ENCODE results near the gene FLII.
A peak's percentile ranks its signal among the peaks of the same experiment; 100 is the strongest.

FLII gene

GRCh38 chr17:18259621-18260331 is 1.2 kb upstream of the FLII start:
- DNase-seq = no peak

DNA sequence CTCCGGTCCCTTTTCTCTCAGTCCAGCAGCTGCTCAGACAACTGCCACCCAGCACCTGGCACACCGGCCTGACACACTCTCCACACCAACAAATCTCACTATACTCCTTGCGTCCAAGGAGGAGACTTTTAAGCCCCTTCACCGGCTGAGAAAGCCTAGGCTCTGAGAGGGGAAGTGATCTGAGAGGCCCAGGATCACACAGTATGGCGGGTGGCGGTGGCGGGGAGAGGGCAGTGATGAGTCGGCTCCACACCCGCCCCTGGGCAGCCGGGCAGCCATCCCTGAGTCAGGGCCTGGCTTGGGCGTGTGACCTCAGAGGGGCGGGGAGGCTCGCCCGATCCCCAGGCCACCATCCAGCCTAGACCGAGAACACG is 569 bp downstream of the FLII start:
- DNase-seq = peak; percentile 61 to 62

DNA sequence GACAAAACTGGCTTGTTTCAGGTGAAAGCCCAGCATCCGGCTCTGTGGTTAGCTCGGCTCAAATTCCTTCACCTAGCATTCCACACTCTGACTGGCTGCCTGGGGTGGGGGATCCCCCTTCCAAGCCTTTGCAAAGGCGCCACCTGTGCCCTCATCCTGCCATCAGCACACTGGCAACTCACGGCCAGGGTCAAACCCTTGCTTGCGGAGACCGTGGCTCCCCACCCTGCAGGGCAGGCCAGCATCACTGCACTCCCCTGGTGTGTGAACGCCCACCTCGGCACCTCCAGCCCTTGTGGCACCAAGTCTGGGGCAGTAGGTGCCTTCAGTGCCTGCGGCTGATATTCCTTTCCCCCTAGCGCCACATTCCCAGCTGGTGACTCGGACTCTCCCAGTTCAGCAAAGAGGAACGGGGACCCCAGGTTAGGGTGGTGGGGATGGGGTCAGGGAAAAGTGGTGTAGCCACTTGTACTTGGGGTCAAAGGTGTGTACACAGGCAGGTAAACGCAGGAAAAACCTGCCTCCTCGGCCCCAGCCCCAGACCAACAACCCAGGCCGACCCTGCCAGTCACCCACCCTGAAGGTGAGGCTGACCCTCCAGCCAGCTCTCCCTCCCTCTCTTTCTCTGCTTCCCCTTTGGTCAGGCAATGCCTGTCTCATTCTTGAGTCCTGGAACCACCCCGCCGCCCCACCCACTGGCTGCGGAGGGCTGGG is 1.1 kb downstream of the FLII start:
- peak; percentile 36 to 38 for DNase-seq

- no peak for DNase-seq
These were observed 1.8 kb downstream of the FLII start for GRCh38 chr17:18256776-18257175.

DNA sequence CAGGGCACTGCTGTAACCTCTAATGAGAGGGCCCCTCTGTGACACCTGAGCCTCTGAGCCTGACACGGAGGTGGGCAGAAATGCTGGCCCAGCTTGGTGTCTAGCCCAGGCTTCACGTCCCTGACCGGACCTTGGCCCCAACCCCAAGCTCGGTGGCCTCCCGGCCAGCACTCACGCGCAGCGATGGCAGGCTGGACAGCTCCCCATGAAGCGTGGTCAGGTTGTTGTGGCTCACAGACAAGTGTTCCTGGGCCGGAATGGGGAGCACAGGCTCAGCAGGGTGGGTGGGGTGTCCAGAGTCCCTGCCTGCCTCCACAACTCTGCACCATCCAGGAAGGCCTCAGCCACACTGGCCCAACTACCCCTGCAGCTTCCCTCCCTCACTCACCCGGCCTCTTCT is 2.2 kb downstream of the FLII start:
- DNase-seq = no peak

GRCh38 chr17:18254888-18255649 is 3.5 kb downstream of the FLII start:
- no peak for DNase-seq

- DNase-seq = no peak
These were observed 4.4 kb downstream of the FLII start for GRCh38 chr17:18253947-18254821.

- DNase-seq = no peak
These were observed 5.2 kb downstream of the FLII start for GRCh38 chr17:18253187-18253884.

GRCh38 chr17:18252160-18252559 is 6.4 kb downstream of the FLII start:
- no peak for DNase-seq

DNA sequence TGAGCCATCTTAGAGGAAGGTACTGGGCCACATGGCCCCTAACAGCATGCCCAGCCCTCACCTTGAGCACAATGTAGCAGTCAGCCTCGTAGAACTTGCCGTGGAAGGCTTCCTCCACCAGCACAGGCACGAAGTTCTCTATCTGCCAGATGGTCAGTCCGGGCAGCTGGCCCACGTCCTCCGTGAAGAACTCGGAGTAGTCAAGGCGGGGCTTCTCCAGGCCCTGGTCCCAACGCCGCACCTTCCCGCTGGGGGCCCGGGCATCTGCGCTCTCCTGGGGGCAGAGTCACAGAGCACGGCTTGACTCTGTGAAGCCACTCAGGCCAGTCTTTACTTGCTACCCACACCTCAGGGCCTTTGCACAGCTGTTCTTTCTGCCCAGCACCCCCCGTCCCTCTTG is 7.3 kb downstream of the FLII start:
- DNase-seq = no peak

- no peak for DNase-seq
These were observed 7.8 kb downstream of the FLII start for GRCh38 chr17:18250708-18251107.

- no peak for DNase-seq
These were observed 8.3 kb downstream of the FLII start for GRCh38 chr17:18250259-18250658.

- no peak for DNase-seq
These were observed 9.7 kb downstream of the FLII start for GRCh38 chr17:18248811-18249210.

GRCh38 chr17:18248300-18248731 is 10.2 kb downstream of the FLII start:
- peak; percentile 64 to 68 for DNase-seq

DNA sequence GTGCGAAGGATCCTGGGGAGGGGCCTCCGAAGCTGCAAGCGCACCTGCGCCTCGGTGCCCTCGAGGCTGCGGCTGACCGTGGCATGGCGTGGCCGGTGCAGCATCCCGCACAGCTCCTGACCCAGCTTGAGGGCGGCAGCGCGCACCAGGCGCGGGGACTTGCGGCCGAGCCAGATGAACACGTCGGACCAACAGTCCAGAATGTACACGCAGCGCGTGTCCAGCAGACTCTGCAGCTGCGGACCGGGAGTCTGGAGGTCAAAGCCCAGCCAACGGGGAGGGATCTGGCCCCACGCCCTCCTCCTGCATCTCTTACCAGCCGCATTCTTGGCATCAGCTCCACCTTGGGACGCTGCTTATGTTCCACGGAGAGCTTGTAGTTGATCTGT is 10.9 kb downstream of the FLII start:
- no peak for DNase-seq

DNA sequence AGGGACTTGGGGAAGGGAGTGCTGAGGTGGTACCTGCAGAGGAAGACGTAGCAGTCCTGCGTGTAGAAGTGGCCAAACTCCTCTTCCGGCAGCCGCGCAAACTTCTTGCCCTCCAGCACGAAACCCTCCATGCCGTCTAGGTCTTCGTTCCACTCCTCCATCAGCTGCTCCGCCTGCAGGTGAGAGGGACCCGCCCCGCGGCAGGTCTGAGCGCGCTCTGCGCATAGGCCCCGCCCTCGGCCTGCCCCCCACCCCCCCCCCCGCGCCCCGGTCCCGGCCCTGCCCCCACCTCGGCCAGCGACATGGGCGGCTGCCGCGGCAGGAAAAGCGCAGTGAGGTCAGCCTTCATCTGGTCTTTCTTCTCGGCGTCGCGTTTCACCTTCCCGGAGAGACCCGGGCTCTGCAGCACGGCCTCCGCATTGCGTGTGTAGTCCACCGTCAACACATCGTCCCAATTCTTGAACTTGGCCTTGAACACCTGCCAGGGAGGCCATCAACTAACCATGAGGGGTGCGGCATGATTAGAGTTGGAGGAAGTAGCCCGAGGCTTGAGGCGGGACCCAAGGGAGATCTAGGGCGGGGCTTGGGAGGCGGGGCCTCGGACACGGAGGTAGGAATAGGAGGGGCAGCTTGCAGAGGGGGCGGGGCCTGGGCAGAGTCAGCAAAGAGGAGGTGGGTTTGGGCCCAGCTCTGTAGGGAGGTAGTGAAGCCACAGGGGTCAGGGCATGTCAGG is 11.5 kb downstream of the FLII start:
- peak; percentile 44 to 70 for DNase-seq

DNA sequence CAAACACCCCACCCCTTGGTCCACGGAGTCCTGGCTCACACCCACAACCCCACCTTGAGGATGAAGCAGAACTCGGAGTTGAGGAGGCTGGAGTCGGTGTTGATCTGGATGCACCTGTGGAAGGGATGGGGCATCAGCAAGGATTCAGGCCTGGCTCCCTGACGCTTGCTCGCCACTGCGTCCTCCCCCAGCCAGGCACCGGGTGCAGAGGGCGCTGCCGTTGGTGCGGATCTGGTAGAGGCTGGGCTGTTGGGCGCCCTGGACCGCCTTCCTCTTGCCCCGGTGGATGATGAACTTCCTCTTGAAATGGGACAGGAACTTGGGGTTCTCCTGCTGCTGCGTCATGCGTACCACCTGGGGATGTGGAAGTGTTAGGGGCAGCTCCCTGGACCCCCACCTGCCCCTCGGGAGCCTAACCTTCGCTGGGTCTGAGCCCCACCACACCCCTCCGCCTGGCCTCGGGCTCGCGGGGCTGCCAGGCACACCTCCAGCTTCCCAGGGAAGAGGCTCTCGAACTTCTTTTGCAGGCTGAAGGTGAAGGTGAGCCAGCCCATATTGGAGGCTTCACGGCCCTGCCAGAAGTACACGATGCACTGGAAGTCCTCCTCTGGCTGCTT is 12.3 kb downstream of the FLII start:
- no peak for DNase-seq

DNA sequence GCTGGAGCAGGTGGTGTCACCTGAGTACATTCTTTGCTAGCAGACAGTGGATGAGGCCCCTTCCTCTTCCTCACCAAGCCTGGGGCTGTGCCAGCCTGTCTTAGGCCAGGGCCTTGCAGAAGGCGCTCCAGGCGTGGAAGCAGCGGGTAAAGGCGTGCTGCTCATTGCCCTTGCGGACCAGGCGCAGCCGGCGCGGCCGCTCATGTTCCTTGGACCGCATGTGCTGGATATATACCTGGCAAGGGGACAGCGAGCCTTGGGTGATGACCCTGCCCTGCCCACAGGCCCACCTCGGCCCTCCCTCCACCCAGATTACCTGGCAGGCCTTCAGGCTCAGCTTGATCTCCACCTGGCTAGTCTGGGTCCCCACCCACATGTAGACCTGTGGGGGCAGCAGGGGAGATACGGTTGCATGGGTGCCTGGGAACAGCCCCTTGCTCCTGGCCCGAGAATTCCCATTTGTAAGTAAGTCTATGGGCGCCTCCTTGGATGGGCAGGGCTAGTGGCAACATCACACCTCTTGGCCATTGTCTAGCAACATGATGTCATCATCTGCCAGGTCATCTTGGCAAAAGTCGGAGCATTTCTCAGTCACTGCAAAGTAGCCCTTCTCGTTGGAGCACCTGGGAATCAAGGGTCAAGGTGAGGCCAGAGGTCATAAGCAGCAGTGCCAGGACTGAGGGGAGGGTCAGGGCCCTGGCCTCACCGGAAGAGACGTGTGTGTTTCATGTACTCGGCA is 13.3 kb downstream of the FLII start:
- no peak for DNase-seq

- no peak for DNase-seq
These were observed 17.2 kb downstream of the FLII start for GRCh38 chr17:18241229-18241871.

DNA sequence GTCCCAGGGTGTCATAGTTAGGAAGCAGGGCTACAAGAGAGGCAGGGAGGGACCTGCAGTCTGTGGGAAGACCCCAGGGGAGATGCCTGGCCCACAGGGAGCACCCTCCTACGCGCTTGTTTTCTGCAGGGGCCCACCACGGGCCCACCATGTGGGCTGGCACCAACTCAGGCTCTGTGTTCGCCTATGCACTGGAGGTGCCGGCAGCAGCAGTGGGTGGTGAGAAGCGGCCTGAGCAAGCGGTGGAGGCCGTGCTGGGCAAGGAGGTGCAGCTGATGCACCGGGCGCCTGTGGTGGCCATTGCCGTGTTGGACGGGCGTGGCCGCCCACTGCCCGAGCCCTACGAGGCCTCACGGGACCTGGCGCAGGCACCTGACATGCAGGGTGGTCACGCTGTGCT is 18.1 kb downstream of the FLII start:
- DNase-seq = no peak
